NCI-H748 (cell line): Measurements from ENCODE around the gene CERT1.
"Not testable (repeated sequence)": the region's sequence is repeated elsewhere in the genome, so short reads cannot be mapped to it uniquely, and the experiment has no call there.

Experiments
- DNase-seq: peaks from one replicate; lab custom pipeline; 2025; ENCODE audit not compliant: unreplicated experiment; lab: John Stamatoyannopoulos, UW

The CERT1 gene

GRCh38 chr5:75511435-75512382, at the start of gene CERT1, which contains the start of gene POLK:
TSS of gene CERT1 (minus strand) at chr5:75511629. CDS start at chr5:75511207, 422 bp downstream.
TSS of gene POLK (plus strand) at chr5:75511891.
- peak; percentile 98 for DNase-seq

- not testable (repeated sequence) for DNase-seq
Observed at GRCh38 chr5:75560655-75561054, 49.2 kb upstream of the CERT1 start.

GRCh38 chr5:75558981-75559632, 47.7 kb upstream of the CERT1 start:
- DNase-seq, result no peak

GRCh38 chr5:75558221-75558620, 46.8 kb upstream of the CERT1 start:
- no peak for DNase-seq

GRCh38 chr5:75553358-75553757, 41.9 kb upstream of the CERT1 start:
- DNase-seq, result no peak

- DNase-seq, result no peak
Observed at GRCh38 chr5:75552764-75553163, 41.3 kb upstream of the CERT1 start.

- no peak for DNase-seq
Observed at GRCh38 chr5:75551471-75551870, 40.0 kb upstream of the CERT1 start.

GRCh38 chr5:75550597-75550996, 39.2 kb upstream of the CERT1 start:
- DNase-seq, result no peak

- DNase-seq, result no peak
Observed at GRCh38 chr5:75547812-75548211, 36.4 kb upstream of the CERT1 start.

GRCh38 chr5:75546830-75547229, 35.4 kb upstream of the CERT1 start:
- no peak for DNase-seq

GRCh38 chr5:75545131-75545530, 33.7 kb upstream of the CERT1 start:
- no peak for DNase-seq

- no peak for DNase-seq
Observed at GRCh38 chr5:75538211-75538610, 26.8 kb upstream of the CERT1 start.

GRCh38 chr5:75536694-75537360, 25.4 kb upstream of the CERT1 start:
- no peak for DNase-seq

- no peak for DNase-seq
Observed at GRCh38 chr5:75536147-75536546, 24.7 kb upstream of the CERT1 start.

- no peak for DNase-seq
Observed at GRCh38 chr5:75534734-75535133, 23.3 kb upstream of the CERT1 start.

- not testable (repeated sequence) for DNase-seq
Observed at GRCh38 chr5:75533716-75534115, 22.3 kb upstream of the CERT1 start.

- no peak for DNase-seq
Observed at GRCh38 chr5:75532190-75532589, 20.8 kb upstream of the CERT1 start.

GRCh38 chr5:75529185-75529584, 17.8 kb upstream of the CERT1 start:
- no peak for DNase-seq

GRCh38 chr5:75526070-75526469, 14.6 kb upstream of the CERT1 start:
- no peak for DNase-seq

GRCh38 chr5:75525344-75525743, 13.9 kb upstream of the CERT1 start:
- no peak for DNase-seq

- DNase-seq, result no peak
Observed at GRCh38 chr5:75524591-75524990, 13.2 kb upstream of the CERT1 start.

- no peak for DNase-seq
Observed at GRCh38 chr5:75524071-75524470, 12.6 kb upstream of the CERT1 start.
